Measurements from ENCODE around the gene RTN4. TPM values are rescaled to one million over a fixed set of nuclear protein-coding genes. Genes with fewer than 3 reads are reported as not detected.

RTN4 gene, protein sequence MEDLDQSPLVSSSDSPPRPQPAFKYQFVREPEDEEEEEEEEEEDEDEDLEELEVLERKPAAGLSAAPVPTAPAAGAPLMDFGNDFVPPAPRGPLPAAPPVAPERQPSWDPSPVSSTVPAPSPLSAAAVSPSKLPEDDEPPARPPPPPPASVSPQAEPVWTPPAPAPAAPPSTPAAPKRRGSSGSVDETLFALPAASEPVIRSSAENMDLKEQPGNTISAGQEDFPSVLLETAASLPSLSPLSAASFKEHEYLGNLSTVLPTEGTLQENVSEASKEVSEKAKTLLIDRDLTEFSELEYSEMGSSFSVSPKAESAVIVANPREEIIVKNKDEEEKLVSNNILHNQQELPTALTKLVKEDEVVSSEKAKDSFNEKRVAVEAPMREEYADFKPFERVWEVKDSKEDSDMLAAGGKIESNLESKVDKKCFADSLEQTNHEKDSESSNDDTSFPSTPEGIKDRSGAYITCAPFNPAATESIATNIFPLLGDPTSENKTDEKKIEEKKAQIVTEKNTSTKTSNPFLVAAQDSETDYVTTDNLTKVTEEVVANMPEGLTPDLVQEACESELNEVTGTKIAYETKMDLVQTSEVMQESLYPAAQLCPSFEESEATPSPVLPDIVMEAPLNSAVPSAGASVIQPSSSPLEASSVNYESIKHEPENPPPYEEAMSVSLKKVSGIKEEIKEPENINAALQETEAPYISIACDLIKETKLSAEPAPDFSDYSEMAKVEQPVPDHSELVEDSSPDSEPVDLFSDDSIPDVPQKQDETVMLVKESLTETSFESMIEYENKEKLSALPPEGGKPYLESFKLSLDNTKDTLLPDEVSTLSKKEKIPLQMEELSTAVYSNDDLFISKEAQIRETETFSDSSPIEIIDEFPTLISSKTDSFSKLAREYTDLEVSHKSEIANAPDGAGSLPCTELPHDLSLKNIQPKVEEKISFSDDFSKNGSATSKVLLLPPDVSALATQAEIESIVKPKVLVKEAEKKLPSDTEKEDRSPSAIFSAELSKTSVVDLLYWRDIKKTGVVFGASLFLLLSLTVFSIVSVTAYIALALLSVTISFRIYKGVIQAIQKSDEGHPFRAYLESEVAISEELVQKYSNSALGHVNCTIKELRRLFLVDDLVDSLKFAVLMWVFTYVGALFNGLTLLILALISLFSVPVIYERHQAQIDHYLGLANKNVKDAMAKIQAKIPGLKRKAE
- 100 to 1,000 TPM; 190 to 249 TPM for total RNA-seq

DNA sequence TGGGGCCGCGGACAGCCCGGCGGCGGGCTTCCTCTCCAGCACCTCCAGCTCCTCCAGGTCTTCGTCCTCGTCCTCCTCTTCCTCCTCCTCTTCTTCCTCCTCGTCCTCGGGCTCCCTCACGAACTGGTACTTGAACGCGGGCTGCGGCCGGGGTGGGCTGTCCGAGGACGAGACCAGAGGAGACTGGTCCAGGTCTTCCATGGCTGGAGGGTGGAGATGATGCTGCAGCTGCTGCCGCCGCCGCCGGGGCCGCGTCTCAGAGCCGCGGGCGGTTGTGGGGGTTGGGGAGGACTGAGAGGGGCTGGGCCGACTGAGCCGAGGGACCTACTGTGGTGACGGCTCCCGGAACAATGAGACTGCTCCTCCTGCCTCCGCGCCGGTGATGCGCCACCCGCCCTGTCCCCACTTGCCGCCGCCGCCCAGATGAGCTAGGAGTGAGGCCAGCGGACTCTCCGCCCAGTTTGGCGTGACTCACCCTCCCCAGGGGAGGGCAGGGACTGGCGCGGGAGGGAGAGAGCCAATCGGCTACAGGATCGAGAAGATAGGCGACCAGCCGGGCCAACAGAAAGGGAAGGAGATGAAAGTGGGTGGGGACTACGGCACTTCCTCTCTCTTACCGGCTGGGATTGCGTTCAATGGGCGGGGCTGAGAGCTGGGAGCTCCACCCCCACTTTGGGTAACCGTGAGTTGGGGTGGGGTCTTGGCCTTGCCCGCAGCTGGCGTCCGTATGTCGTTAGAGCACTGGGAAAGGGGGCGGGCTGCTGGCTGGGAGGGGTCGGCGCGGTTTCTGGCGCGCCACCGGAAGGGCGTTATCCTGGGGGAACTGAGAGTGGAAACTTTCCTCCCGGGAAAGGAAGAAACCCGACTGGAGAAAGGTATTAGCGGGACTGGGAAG lies at the start of gene RTN4:
RTN4 (minus strand) TSS at position 352 of the 895 bp plus-strand sequence; CDS start at position 201, 151 bp downstream.
- Histone ChIP-seq H3K9me3 (no peaks in the 10 kb centered on the region), H3K27ac (peak within 1 kb of the TSS; percentile 98 to 99), H3K4me1 (replicated peaks) (peaks cover 8% of the 10 kb centered on the region), H3K36me3 (no peaks in the 10 kb centered on the region), H3K27me3 (replicated peaks; ENCODE audit: insufficient read depth) (no peaks in the 10 kb centered on the region), H3K4me3 (peak within 1 kb of the TSS; percentile 97 to 100)
- peak; percentile 100 for TF ChIP-seq POLR2AphosphoS5 (IDR thresholded peaks at IDR 0.05)
- peak; percentile 100 for TF ChIP-seq POLR2A (IDR thresholded peaks at IDR 0.05)
- TF ChIP-seq, protein P1, sequence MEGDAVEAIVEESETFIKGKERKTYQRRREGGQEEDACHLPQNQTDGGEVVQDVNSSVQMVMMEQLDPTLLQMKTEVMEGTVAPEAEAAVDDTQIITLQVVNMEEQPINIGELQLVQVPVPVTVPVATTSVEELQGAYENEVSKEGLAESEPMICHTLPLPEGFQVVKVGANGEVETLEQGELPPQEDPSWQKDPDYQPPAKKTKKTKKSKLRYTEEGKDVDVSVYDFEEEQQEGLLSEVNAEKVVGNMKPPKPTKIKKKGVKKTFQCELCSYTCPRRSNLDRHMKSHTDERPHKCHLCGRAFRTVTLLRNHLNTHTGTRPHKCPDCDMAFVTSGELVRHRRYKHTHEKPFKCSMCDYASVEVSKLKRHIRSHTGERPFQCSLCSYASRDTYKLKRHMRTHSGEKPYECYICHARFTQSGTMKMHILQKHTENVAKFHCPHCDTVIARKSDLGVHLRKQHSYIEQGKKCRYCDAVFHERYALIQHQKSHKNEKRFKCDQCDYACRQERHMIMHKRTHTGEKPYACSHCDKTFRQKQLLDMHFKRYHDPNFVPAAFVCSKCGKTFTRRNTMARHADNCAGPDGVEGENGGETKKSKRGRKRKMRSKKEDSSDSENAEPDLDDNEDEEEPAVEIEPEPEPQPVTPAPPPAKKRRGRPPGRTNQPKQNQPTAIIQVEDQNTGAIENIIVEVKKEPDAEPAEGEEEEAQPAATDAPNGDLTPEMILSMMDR (IDR thresholded peaks at IDR 0.05): peak in 1 of 4 experiments; percentile 21
- peak; percentile 99 for DNase-seq (ENCODE audit: low spot score)
- under 1% methylated on average over 50 of the region's 66 CpGs for WGBS
- intact Hi-C loops (cut with DNase I): loop anchor here (2.0 to 5.0 kb wide), 2 partner anchors 46 to 62 kb away; no protein-coding TSS in a partner anchor

DNA sequence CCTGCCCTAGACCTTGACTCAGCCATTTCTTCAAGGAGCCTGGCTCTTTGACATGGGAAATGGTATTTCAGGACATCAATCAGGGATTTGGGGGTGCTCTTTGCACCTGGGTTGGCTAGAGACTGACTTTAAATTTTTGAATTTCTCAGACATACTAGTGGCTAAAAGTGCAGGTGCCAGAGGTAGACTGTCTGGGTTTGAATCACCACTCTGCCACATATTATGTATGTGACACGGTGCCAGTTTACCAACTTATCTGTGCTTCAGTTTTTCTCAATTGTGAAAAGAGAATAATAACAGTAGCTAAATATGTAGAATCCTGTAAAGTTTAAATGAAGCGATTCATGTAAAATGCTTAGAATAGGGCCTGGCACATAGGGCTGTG lies 49.2 kb upstream of the RTN4 start:
- peak overlapping the region; percentile 71 to 85 for H3K27ac ChIP-seq
- no peaks in the 10 kb centered on the region for H3K36me3 ChIP-seq
- WGBS: 87% methylated on average over 2 of the region's 2 CpGs
- no peak for DNase-seq (ENCODE audit: low spot score)
- intact Hi-C loops (cut with DNase I): loop anchor here (5.0 kb wide), 1 partner anchor 68 kb away; no protein-coding TSS in a partner anchor
- TF ChIP-seq, protein P1 (IDR thresholded peaks at IDR 0.05): no peak
- no peak for TF ChIP-seq POLR2A (IDR thresholded peaks at IDR 0.05)
- no peak for TF ChIP-seq POLR2AphosphoS5 (IDR thresholded peaks at IDR 0.05)
- H3K4me1 ChIP-seq (replicated peaks): peaks cover 7% of the 10 kb centered on the region
- no peak overlapping the region for H3K4me3 ChIP-seq
- H3K27me3 ChIP-seq (replicated peaks; ENCODE audit: insufficient read depth): no peaks in the 10 kb centered on the region
- H3K9me3 ChIP-seq: no peaks in the 10 kb centered on the region

DNA sequence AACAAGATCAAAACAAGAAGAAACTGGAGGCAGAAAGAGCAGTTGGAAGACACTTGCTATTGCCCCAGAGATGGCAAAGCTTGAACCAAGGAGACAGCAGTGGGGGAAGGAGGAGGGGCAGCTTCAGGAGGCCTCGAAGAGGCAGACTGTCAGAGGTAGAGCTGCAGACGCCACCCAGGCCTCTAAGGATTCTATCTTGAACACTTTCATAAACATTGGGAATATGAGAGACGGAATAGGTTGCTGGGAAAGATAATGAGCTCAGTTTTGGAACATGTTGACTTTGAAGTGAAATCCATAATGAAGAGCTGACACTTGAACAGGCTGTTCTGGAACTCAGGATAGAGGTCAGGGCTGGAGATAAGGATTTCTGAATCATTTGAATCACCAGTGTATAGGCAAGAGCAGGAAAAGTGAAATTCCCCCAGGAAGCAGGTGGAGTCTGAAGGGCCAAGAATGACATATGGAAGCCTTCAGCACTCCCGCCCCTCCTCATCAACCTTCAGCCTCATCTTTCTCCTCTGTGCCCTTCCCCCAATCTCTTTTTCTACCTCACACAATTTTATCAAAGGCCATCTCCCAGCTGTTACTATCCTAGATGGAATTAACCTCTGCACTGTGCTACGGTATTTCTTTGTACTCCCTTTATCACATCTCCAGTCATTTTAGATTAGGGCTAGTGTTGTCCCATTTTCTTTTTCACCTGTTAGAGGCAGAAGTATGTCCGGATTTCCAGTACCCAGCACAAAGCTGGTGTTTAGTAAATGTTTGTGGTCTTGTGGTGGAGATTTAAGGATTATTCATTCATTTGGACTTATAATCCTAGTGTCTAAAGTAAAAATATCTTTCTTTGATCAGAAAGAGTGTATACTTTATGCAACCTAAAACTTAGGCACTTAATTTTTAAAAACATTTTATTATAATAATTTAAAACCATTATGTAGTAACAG lies 47.5 kb upstream of the RTN4 start:
- DNase-seq (ENCODE audit: low spot score): no peak
- H3K4me1 ChIP-seq (replicated peaks): peaks cover 7% of the 10 kb centered on the region
- H3K36me3 ChIP-seq: no peaks in the 10 kb centered on the region
- no peaks in the 10 kb centered on the region for H3K27me3 ChIP-seq (replicated peaks; ENCODE audit: insufficient read depth)
- intact Hi-C loops (cut with DNase I): loop anchor here (2.0 to 5.0 kb wide), 2 partner anchors 47 to 70 kb away; partner anchors contain the start of gene RTN4
- no peak for TF ChIP-seq POLR2A (IDR thresholded peaks at IDR 0.05)
- no peak for TF ChIP-seq POLR2AphosphoS5 (IDR thresholded peaks at IDR 0.05)
- TF ChIP-seq, protein P1 (IDR thresholded peaks at IDR 0.05): no peak
- H3K27ac ChIP-seq: peak overlapping the region in 1 of 2 donors; percentile 29
- H3K4me3 ChIP-seq: no peak overlapping the region
- H3K9me3 ChIP-seq: no peaks in the 10 kb centered on the region
- WGBS: 58% methylated on average over 6 of the region's 6 CpGs

Measured in prostate gland (tissue), 2 donors.